HG03060 (cell line): Measurements from ENCODE around the gene RALGAPA2.

Experiments
- ATAC-seq: cut with Tn5 transposase; IDR thresholded peaks from one replicate; pipeline ENCODE4 v1.9.1; 2021; ENCODE audit warnings: low read depth, moderate number of reproducible peaks; ENCODE audit not compliant: unreplicated experiment

The RALGAPA2 gene

GRCh38 chr20:20593447-20594170 lies 118.8 kb downstream of the RALGAPA2 start:
- ATAC-seq, result no peak

GRCh38 chr20:20585146-20585545 lies 127.3 kb downstream of the RALGAPA2 start:
- ATAC-seq, result no peak

DNA sequence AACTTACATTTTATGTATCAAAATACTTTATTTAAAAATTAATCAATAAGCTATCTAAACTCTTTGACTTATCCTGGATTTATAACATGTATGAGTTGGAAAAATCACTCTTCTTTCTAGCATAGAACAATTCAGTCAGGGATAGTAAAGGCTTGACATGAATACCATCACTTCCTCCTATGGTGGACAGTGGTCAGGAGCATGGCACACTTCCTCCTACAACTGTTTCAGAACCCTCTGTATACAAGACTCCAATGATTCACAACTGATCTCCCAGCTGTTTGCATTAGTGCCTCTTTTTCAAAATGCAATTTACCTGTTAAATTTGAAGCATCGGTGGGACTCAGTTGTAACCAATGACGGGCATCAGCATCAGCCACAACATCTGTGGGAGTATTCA lies 129.7 kb downstream of the RALGAPA2 start:
- ATAC-seq, result no peak

DNA sequence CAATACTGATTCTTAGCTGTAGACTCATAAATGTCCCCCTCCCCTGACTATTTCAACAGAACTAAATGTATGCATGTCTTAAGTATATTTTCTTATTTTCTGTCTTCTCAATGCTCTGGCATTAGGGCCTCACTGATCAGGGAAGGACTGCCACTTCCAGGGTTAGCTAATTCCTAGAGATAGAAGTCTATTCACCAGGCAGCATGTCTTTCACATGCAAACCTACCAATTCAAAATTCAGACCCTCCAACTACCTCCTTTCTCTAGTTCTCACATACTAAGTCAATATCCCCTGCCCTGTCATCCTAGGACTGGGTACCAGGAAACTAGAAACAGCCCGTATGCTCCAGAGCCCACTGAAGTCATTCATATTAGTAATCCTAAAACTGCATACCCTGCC lies 132.3 kb downstream of the RALGAPA2 start:
- no peak for ATAC-seq

DNA sequence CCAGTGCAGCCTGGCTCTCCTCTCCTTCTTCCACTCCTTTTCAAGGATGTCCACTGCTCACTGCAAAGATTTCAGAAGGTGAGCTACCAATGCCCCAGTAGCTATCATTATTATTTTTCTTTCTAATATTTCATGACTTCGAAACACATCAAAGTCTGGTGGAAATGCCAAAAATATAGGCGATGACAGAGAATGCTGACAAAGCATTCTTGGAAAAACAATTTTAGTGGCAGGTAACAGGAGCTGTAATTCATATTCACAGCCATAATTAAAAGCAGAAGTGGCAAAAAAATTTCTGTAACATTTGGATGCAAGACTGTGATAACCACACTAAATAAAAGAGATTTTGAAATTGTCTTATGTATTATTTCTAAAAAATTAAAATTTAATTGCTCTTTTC lies 133.6 kb downstream of the RALGAPA2 start:
- no peak for ATAC-seq

DNA sequence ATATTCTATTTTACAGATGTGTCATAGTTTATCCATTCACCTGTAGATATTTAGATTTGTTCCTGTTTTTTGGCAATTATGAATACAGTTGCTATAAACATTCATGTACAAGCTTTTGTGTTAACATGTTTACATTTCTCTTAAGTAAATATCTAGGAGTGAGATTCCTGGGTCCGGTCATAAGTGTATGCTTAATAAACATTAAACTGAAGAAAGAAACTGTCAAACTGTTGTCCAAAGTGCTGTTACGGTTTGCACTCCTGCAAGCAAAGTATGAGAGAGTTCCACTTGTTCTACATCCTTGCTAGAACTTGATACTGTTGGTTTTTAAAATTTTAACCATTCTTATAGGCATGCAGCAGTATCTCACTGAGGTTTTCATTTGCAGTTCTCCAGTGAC lies 138.6 kb downstream of the RALGAPA2 start:
- ATAC-seq, result no peak

DNA sequence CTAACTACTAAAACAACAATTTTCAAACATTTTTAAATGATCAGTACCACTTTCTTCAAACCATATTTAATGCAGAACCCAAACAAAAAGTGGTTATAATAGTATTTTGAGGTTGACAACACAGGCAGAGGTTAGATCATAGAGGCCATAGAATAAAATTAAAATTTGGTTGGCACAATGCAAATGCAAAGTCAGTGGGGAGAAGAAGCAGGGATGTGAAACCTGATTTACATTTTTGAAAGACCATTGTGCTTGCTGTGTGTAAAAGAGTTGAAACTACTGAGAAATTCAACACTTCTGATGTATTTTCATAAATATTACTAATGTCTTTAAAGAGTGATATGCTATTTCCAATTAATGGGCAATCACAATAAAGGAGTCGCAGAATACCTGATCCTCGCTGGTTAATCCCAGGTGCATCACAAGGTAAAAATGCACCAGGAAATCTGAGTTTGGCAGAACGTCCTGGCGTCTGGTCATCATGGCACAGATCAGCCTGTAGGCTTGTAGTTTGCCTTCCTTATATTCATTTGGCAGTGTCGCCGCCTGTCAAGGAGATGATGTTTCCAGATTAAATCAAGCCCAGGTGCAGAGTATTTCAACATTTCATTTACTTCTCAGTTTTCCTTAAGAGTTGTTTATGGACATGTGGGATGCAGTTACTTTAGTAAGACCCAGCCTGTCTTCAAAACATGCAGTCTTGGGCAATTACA lies 141.2 kb downstream of the RALGAPA2 start:
- ATAC-seq, result no peak

- no peak for ATAC-seq
Measured at GRCh38 chr20:20568604-20569205, 143.7 kb downstream of the RALGAPA2 start.

DNA sequence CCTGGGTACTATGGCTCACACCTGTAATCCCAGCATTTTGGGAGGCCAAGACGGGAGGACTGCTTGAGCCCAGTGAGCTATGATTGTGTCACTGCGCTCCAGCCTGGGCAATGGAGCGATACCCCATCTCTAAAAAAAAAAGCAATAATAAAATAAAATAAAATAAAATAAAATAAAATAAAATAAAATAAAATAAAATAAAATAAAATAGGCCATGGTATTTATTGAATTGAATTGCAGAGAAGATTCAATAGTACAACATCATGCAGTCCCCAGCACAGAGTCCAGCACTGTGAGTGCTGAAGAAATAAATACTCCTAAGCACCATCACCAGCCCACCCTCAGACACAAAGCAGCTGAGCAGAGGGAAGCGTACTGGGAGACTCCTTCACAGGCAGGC lies 144.7 kb downstream of the RALGAPA2 start:
- ATAC-seq, result no peak

DNA sequence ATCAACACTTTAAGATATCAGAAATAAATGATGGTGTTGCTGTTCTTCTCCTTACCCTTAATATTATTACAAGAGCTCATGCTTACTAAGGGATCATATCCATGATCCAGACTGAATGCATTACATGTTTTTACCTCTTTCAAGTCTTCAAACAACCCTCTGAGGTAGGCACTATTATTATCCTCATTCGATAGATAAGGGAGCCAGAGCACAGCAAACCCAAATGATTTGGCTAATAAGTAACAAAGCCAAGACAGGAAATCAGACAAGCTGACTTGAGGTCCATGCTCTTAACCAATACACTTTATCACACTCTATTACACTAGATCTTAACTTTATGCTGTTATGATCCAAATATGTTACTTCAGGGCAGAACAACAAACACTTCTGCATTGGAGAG lies 145.9 kb downstream of the RALGAPA2 start:
- ATAC-seq, result no peak

DNA sequence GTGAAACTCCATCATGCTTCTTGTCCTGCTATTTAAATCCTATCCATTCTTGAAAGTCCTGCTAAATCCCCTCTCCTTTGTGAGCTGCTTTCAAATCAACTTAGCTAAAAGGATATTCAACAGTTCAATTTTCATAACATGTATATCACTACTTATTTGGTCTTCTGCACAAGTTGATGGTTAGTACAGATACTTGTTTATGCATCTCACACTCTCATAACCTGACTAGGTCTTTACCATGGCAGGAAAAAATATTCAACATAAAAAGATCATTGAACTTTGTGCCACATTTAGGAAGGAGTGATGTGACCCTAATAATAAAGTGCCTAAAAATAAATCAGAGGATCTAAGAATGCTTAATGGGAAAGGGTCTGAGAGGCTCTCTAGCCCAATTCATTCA lies 148.2 kb downstream of the RALGAPA2 start:
- ATAC-seq, result no peak

- no peak for ATAC-seq
Measured at GRCh38 chr20:20562507-20562906, 149.9 kb downstream of the RALGAPA2 start.

GRCh38 chr20:20561841-20562240 lies 150.6 kb downstream of the RALGAPA2 start:
- ATAC-seq, result no peak

- no peak for ATAC-seq
Measured at GRCh38 chr20:20561172-20561571, 151.3 kb downstream of the RALGAPA2 start.

- ATAC-seq, result no peak
Measured at GRCh38 chr20:20557406-20557805, 155.0 kb downstream of the RALGAPA2 start.

GRCh38 chr20:20555838-20556237 lies 156.6 kb downstream of the RALGAPA2 start:
- no peak for ATAC-seq

- no peak for ATAC-seq
Measured at GRCh38 chr20:20554951-20555350, 157.5 kb downstream of the RALGAPA2 start.

- no peak for ATAC-seq
Measured at GRCh38 chr20:20553541-20553940, 158.9 kb downstream of the RALGAPA2 start.

DNA sequence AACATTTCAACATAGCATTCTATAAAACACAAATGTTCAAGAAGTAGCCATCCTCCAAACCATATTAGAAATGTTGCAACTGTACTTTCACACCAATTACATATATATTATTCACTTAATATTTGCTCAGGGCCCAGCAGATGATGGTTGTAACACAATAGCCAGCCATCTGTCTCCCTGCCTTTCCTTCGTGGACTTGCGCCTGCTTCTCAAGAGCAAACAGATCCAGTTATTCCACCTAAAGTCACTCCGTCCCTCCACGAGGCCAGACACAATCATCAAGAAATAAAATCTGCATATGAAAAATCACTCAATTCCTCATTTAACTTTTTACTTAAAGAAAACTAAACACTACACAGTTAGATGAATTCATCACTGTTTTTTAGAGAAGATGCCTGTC lies 160.4 kb downstream of the RALGAPA2 start:
- ATAC-seq, result no peak

DNA sequence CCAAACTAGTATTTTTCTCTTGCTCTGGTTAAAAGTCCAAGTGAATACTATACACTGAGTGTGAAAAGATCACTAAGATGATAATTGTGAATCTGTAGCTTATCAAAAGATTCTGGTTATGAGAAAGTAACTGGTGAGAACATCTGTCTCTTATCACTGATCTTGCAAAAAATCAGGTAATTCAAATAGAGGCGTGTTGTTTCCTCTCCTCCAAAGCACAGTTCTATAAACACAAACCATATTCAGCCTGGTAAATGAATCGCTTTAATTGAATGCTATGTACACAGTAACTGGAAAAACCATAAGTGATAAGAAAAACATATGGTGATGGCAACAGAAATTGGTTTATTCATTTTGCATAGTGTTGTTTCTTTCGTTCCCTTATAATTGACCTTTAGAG lies 161.0 kb downstream of the RALGAPA2 start:
- no peak for ATAC-seq

- no peak for ATAC-seq
Measured at GRCh38 chr20:20549704-20550103, 162.7 kb downstream of the RALGAPA2 start.

DNA sequence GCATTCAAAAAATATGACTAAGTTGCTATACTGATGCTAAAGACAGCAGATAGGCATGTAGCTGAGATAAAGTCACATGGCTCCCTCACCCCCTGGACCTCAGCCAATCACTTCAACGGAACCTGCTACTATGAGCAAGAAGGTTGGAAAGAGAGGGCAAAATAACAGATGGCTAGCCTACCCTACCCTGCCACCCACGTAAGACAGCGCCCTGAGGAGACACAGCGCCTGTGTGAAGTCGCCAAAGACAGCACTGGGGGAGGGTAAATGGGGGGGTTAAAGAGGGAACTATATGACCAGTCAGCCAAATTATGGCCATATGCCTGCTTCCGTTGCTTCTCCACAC lies 163.2 kb downstream of the RALGAPA2 start:
- ATAC-seq, result no peak
